Fibroblast of mammary gland (primary cell): Measurements from ENCODE around the gene COASY.
A peak's percentile ranks its signal among the peaks of the same experiment; 100 is the strongest.

Source experiments
- DNase-seq: peaks from one replicate; pipeline ENCODE4 v3.0.0-alpha.2; 2010; ENCODE audit warnings: low read depth
- H3K4me3 ChIP-seq: 2 replicates; pipeline ENCODE4 v1.5.1; 2011; ENCODE audit warnings: low read depth, mild to moderate bottlenecking, low read length, moderate library complexity; ENCODE audit not compliant: control insufficient read depth
- CTCF ChIP-seq: conservative IDR thresholded peaks from 2 replicates; pipeline ENCODE4 v1.5.1; 2011; ENCODE audit warnings: low read depth, low read length, inconsistent platforms; ENCODE audit not compliant: control insufficient read depth, insufficient read depth

Gene COASY

GRCh38 chr17:42561897-42562387 lies at the start of gene COASY:
TSS of gene COASY (plus strand) at chr17:42562148. CDS start at chr17:42562623, 475 bp downstream.
- TF ChIP-seq CTCF, result no peak

GRCh38 chr17:42512246-42512645 lies 49.7 kb upstream of the COASY start:
- H3K4me3 ChIP-seq, result no peak overlapping the region
- DNase-seq, result no peak
- no peak for TF ChIP-seq CTCF

More at GRCh38 chr17:42561897-42562387, at the start of gene COASY:
- DNase-seq, result peak; percentile 98
- peak within 1 kb of the TSS; percentile 92 for H3K4me3 ChIP-seq

- H3K4me3 ChIP-seq, result no peak overlapping the region
- DNase-seq, result no peak
- no peak for TF ChIP-seq CTCF
These were observed 49.2 kb upstream of the COASY start for GRCh38 chr17:42512733-42513251.

GRCh38 chr17:42513686-42514085 lies 48.3 kb upstream of the COASY start:
- no peak overlapping the region for H3K4me3 ChIP-seq
- no peak for TF ChIP-seq CTCF
- DNase-seq, result no peak

- DNase-seq, result no peak
- no peak overlapping the region for H3K4me3 ChIP-seq
- TF ChIP-seq CTCF, result no peak
These were observed 47.7 kb upstream of the COASY start for GRCh38 chr17:42514279-42514678.

- no peak overlapping the region for H3K4me3 ChIP-seq
- TF ChIP-seq CTCF, result no peak
- peak; percentile 32 for DNase-seq
These were observed 47.1 kb upstream of the COASY start for GRCh38 chr17:42514867-42515266.

- peak; percentile 93 for TF ChIP-seq CTCF
- no peak overlapping the region for H3K4me3 ChIP-seq
- peak; percentile 94 for DNase-seq
These were observed 44.4 kb upstream of the COASY start for GRCh38 chr17:42517516-42517915.
